H1 (cell line): Measurements from ENCODE around the gene RUFY3.

Source experiments
- ATF2 ChIP-seq: IDR thresholded peaks from 2 replicates; pipeline ENCODE4 v1.6.1; 2012; ENCODE audit warnings: low read length, inconsistent platforms
- CHD2 ChIP-seq: IDR thresholded peaks from 2 replicates; pipeline ENCODE4 v1.6.1; 2012; ENCODE audit warnings: low read length, improper control_type of control experiment
- CTCF ChIP-seq, 3 experiments: IDR thresholded peaks; 1 replicate in 2 of 3; 2 replicates in 1 of 3; pipeline versions ENCODE4 v1.5.1 to v1.6.1; 2011; ENCODE audit warnings: low read length in 3 of 3, mild to moderate bottlenecking in 3 of 3, inconsistent platforms in 2 of 3, low read depth in 1 of 3, moderate library complexity in 1 of 3; ENCODE audit not compliant: insufficient read depth in 1 of 3; ENCODE audit errors: control extremely low read depth in 1 of 3
- EP300 ChIP-seq, 2 experiments: IDR thresholded peaks; 1 replicate in 1 of 2; 2 replicates in 1 of 2; pipeline ENCODE4 v1.6.1; 2011 to 2012; ENCODE audit warnings: low read depth in 2 of 2, low read length in 2 of 2, mild to moderate bottlenecking in 2 of 2, borderline replicate concordance in 1 of 2, inconsistent platforms in 1 of 2, moderate library complexity in 1 of 2
- GTF2F1 ChIP-seq: IDR thresholded peaks from 2 replicates; pipeline ENCODE4 v1.6.1; 2012; ENCODE audit warnings: low read depth, low read length, improper control_type of control experiment, borderline replicate concordance
- MAFK ChIP-seq: IDR thresholded peaks from 2 replicates; pipeline ENCODE4 v1.6.1; 2012; ENCODE audit warnings: low read depth, mild to moderate bottlenecking, improper control_type of control experiment, low read length
- PHF8 ChIP-seq: fragments of 200-600 bp; sonication (generic); conservative IDR thresholded peaks from 2 replicates; pipeline ENCODE4 v1.7.1; 2012; ENCODE audit warnings: low read depth, mild to moderate bottlenecking, inconsistent platforms, low read length, moderate library complexity
- POLR2A ChIP-seq, 2 experiments: IDR thresholded peaks; 1 replicate in 1 of 2; 2 replicates in 1 of 2; pipeline ENCODE4 v1.6.1; 2011; ENCODE audit warnings: low read depth in 2 of 2, low read length in 2 of 2, mild to moderate bottlenecking in 2 of 2; ENCODE audit errors: control extremely low read depth in 1 of 2
- RFX5 ChIP-seq: IDR thresholded peaks from 2 replicates; pipeline ENCODE4 v1.6.1; 2011; ENCODE audit warnings: low read depth, low read length, improper control_type of control experiment, borderline replicate concordance

GRCh38 chr4:70842761-70843435 is 121.1 kb downstream of the RUFY3 start:
- TF ChIP-seq GTF2F1: no peak
- TF ChIP-seq PHF8: no peak
- TF ChIP-seq RFX5: no peak
- TF ChIP-seq ATF2: no peak
- no peak for TF ChIP-seq CTCF (IDR thresholded peaks at IDR 0.05; ENCODE audit: control extremely low read depth in 1 of 3, insufficient read depth in 1 of 3, low read depth in 1 of 3, low read length in 3 of 3)
- no peak for TF ChIP-seq MAFK
- no peak for TF ChIP-seq EP300 (IDR thresholded peaks at IDR 0.05; ENCODE audit: borderline replicate concordance in 1 of 2, low read depth in 2 of 2, low read length in 2 of 2)
- no peak for TF ChIP-seq POLR2A (IDR thresholded peaks at IDR 0.05; ENCODE audit: control extremely low read depth in 1 of 2, low read depth in 2 of 2, low read length in 2 of 2)
- TF ChIP-seq CHD2: no peak
